ENCODE results near the gene LAMP1. TPM values are rescaled to one million over a fixed set of nuclear protein-coding genes. Genes with fewer than 3 reads are reported as not detected.

The LAMP1 gene
- total and polyA plus RNA-seq, 2 donors (not counting 1 experiment from before 2014, with no cell fraction given), result 52.1 to 96.1 TPM

- 6% methylated on average over 15 of the region's 22 CpGs for WGBS (ENCODE audit: insufficient coverage)
- Mint-ChIP-seq H3K4me3 (peak overlapping the region; percentile 55), H3K27me3 (peaks cover 42% of the 10 kb centered on the region), H3K4me1 (peaks cover 20% of the 10 kb centered on the region), H3K27ac (no peak overlapping the region), H3K9me3 (ENCODE audit: insufficient read depth) (peaks cover 4% of the 10 kb centered on the region)
- CTCF ChIA-PET, result no interaction called here
- no peak for TF ChIP-seq EZH2 (IDR thresholded peaks at IDR 0.05; ENCODE audit: borderline replicate concordance, insufficient read depth, low read depth, low read length, poor library complexity, severe bottlenecking)
- TF ChIP-seq, protein P1, sequence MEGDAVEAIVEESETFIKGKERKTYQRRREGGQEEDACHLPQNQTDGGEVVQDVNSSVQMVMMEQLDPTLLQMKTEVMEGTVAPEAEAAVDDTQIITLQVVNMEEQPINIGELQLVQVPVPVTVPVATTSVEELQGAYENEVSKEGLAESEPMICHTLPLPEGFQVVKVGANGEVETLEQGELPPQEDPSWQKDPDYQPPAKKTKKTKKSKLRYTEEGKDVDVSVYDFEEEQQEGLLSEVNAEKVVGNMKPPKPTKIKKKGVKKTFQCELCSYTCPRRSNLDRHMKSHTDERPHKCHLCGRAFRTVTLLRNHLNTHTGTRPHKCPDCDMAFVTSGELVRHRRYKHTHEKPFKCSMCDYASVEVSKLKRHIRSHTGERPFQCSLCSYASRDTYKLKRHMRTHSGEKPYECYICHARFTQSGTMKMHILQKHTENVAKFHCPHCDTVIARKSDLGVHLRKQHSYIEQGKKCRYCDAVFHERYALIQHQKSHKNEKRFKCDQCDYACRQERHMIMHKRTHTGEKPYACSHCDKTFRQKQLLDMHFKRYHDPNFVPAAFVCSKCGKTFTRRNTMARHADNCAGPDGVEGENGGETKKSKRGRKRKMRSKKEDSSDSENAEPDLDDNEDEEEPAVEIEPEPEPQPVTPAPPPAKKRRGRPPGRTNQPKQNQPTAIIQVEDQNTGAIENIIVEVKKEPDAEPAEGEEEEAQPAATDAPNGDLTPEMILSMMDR (IDR thresholded peaks at IDR 0.05), result no peak
- POLR2A ChIA-PET, result no interaction called here
- no peak overlapping the region for H3K27ac ChIP-seq (ENCODE audit: low read length in 2 of 2)
- H3K4me3 ChIP-seq (ENCODE audit: control extremely low read depth in 1 of 5, extremely low read depth in 1 of 5, insufficient read depth in 1 of 5, low read depth in 2 of 5, low read length in 4 of 5), result peak overlapping the region in 3 of 5 experiments; percentile 2 to 23 (median 20)
- H3K9ac ChIP-seq (ENCODE audit: low read length), result peak overlapping the region; percentile 44
- no peaks in the 10 kb centered on the region for H4K20me1 ChIP-seq (ENCODE audit: control insufficient read depth, insufficient read depth, low read length, poor library complexity, severe bottlenecking)
- H3K79me2 ChIP-seq (ENCODE audit: control insufficient read depth, insufficient read depth, low read length), result no peaks in the 10 kb centered on the region
- intact Hi-C loops (cut with micrococcal nuclease), result no loop called here
- H3K27me3 ChIP-seq (replicated peaks in 1 of 4; ENCODE audit: control extremely low read depth in 1 of 4, control insufficient read depth in 3 of 4, insufficient read depth in 4 of 4, low read length in 3 of 4), result peaks cover 0 to 43% (median 9%) of the 10 kb centered on the region in 4 experiments
- peaks cover 7 to 15% of the 10 kb centered on the region in 2 donors for H3K4me1 ChIP-seq (ENCODE audit: control insufficient read depth in 2 of 2, insufficient read depth in 2 of 2, low read length in 2 of 2)
- H2AFZ ChIP-seq (ENCODE audit: insufficient read depth, low read depth, low read length, poor library complexity, severe bottlenecking), result peak overlapping the region; percentile 72
- H3K4me2 ChIP-seq (replicated peaks; ENCODE audit: low read depth, low read length, poor library complexity, severe bottlenecking), result peak overlapping the region; percentile 72
- ATAC-seq (ENCODE audit: low read depth), result no peak
- peaks cover 0 to 17% (median 0%) of the 10 kb centered on the region in 3 donors for H3K9me3 ChIP-seq (ENCODE audit: control extremely low read depth in 1 of 3, control insufficient read depth in 2 of 3, insufficient read depth in 1 of 3, low read length in 2 of 3)
- no peaks in the 10 kb centered on the region for H3K36me3 ChIP-seq (replicated peaks in 1 of 2; ENCODE audit: control extremely low read depth in 1 of 2, control insufficient read depth in 1 of 2, extremely low read depth in 1 of 2, insufficient read depth in 2 of 2, low read length in 1 of 2)
- DNase-seq, result peak; percentile 19
These were observed 4.8 kb upstream of the LAMP1 start for GRCh38 chr13:113292021-113292862.

GRCh38 chr13:113293686-113294085 is 3.4 kb upstream of the LAMP1 start:
- Histone ChIP-seq H3K4me1 (ENCODE audit: control insufficient read depth in 2 of 2, insufficient read depth in 2 of 2, low read length in 2 of 2) (peaks cover 17 to 27% of the 10 kb centered on the region in 2 donors), H4K20me1 (ENCODE audit: control insufficient read depth, insufficient read depth, low read length, poor library complexity, severe bottlenecking) (peaks cover 10% of the 10 kb centered on the region), H3K79me2 (ENCODE audit: control insufficient read depth, insufficient read depth, low read length) (peaks cover 14% of the 10 kb centered on the region), H3K36me3 (replicated peaks in 1 of 2; ENCODE audit: control extremely low read depth in 1 of 2, control insufficient read depth in 1 of 2, extremely low read depth in 1 of 2, insufficient read depth in 2 of 2, low read length in 1 of 2) (no peaks in the 10 kb centered on the region), H3K4me2 (replicated peaks; ENCODE audit: low read depth, low read length, poor library complexity, severe bottlenecking) (no peak overlapping the region), H3K27me3 (replicated peaks in 1 of 4; ENCODE audit: control extremely low read depth in 1 of 4, control insufficient read depth in 3 of 4, insufficient read depth in 4 of 4, low read length in 3 of 4) (peaks cover 0 to 38% (median 9%) of the 10 kb centered on the region in 4 experiments), H3K9ac (ENCODE audit: low read length) (no peak overlapping the region), H3K27ac (ENCODE audit: low read length in 2 of 2) (no peak overlapping the region), H3K9me3 (ENCODE audit: control extremely low read depth in 1 of 3, control insufficient read depth in 2 of 3, insufficient read depth in 1 of 3, low read length in 2 of 3) (peaks cover 0 to 10% (median 0%) of the 10 kb centered on the region in 3 donors), H3K4me3 (ENCODE audit: control extremely low read depth in 1 of 5, extremely low read depth in 1 of 5, insufficient read depth in 1 of 5, low read depth in 2 of 5, low read length in 4 of 5) (no peak overlapping the region), H2AFZ (ENCODE audit: insufficient read depth, low read depth, low read length, poor library complexity, severe bottlenecking) (no peak overlapping the region)
- WGBS (ENCODE audit: insufficient coverage), result 78% methylated on average over 4 of the region's 9 CpGs
- peaks cover 32% of the 10 kb centered on the region for H3K4me1 Mint-ChIP-seq
- H3K9me3 Mint-ChIP-seq (ENCODE audit: insufficient read depth), result peaks cover 4% of the 10 kb centered on the region
- no peak overlapping the region for H3K4me3 Mint-ChIP-seq
- ChIA-PET CTCF (no interaction called here), POLR2A (no interaction called here)
- TF ChIP-seq, protein P1 (IDR thresholded peaks at IDR 0.05), result no peak
- no peak for TF ChIP-seq EZH2 (IDR thresholded peaks at IDR 0.05; ENCODE audit: borderline replicate concordance, insufficient read depth, low read depth, low read length, poor library complexity, severe bottlenecking)
- H3K27me3 Mint-ChIP-seq, result peaks cover 36% of the 10 kb centered on the region
- DNase-seq (no peak), ATAC-seq (ENCODE audit: low read depth) (no peak)
- intact Hi-C loops (cut with micrococcal nuclease), result no loop called here
- H3K27ac Mint-ChIP-seq, result no peak overlapping the region
